H1 (cell line): ENCODE data around the gene GPX6. TPM values are rescaled to one million over a fixed set of nuclear protein-coding genes. Genes with fewer than 3 reads are reported as not detected.

Source experiments
- ATF2 ChIP-seq: IDR thresholded peaks from 2 replicates; pipeline ENCODE4 v1.6.1; 2012; ENCODE audit warnings: low read length, inconsistent platforms
- ATF3 ChIP-seq: IDR thresholded peaks from 2 replicates; pipeline ENCODE4 v1.6.1; 2011; ENCODE audit warnings: low read depth, mild to moderate bottlenecking, low read length; ENCODE audit not compliant: insufficient read depth
- CBX5 ChIP-seq: fragments of 300-800, 300-1000 bp; sonication (generic); IDR thresholded peaks from 2 replicates; pipeline ENCODE4 v1.7.1; 2016; ENCODE audit warnings: antibody characterized with exemption, low read length, low read depth
- CREB1 ChIP-seq: IDR thresholded peaks from 2 replicates; pipeline ENCODE4 v1.6.1; 2012; ENCODE audit warnings: inconsistent platforms
- E2F6 ChIP-seq: IDR thresholded peaks from 2 replicates; pipeline ENCODE4 v1.6.1; 2012; ENCODE audit warnings: inconsistent platforms
- EP300 ChIP-seq, 2 experiments: IDR thresholded peaks; 1 replicate in 1 of 2; 2 replicates in 1 of 2; pipeline ENCODE4 v1.6.1; 2011 to 2012; ENCODE audit warnings: low read depth in 2 of 2, low read length in 2 of 2, mild to moderate bottlenecking in 2 of 2, borderline replicate concordance in 1 of 2, inconsistent platforms in 1 of 2, moderate library complexity in 1 of 2
- EZH2 ChIP-seq: fragments of 200-600 bp; sonication (generic); IDR thresholded peaks from 2 replicates; pipeline ENCODE4 v1.7.1; 2012; ENCODE audit warnings: low read depth, mild to moderate bottlenecking, moderate library complexity, low read length, inconsistent platforms; ENCODE audit not compliant: severe bottlenecking
- FOSL1 ChIP-seq: IDR thresholded peaks from 2 replicates; pipeline ENCODE4 v1.6.1; 2011; ENCODE audit warnings: mild to moderate bottlenecking, low read depth, low read length, moderate library complexity; ENCODE audit not compliant: insufficient read depth
- HDAC2 ChIP-seq, 2 experiments: fragments of 300-600 bp in 1 of 2; sonication (generic) in 1 of 2; IDR thresholded peaks; 2 replicates each; pipeline ENCODE4 v1.6.1; 2011 to 2012; ENCODE audit warnings: low read depth in 2 of 2, low read length in 2 of 2, mild to moderate bottlenecking in 2 of 2, moderate library complexity in 2 of 2, borderline replicate concordance in 1 of 2, inconsistent platforms in 1 of 2
- MAX ChIP-seq: IDR thresholded peaks from 2 replicates; pipeline ENCODE4 v1.6.1; 2012; ENCODE audit warnings: inconsistent platforms
- NRF1 ChIP-seq: IDR thresholded peaks from 2 replicates; pipeline ENCODE4 v1.6.1; 2011; ENCODE audit warnings: mild to moderate bottlenecking, low read depth, low read length, improper control_type of control experiment
- POLR2AphosphoS5 ChIP-seq: IDR thresholded peaks from 2 replicates; pipeline ENCODE4 v1.6.1; 2011; ENCODE audit warnings: low read depth, low read length
- RAD21 ChIP-seq, 2 experiments: IDR thresholded peaks in 1 of 2; conservative IDR thresholded peaks in 1 of 2; 2 replicates each; pipeline ENCODE4 v1.6.1; 2011; ENCODE audit warnings: low read depth in 2 of 2, low read length in 2 of 2, improper control_type of control experiment in 1 of 2, inconsistent platforms in 1 of 2, mild to moderate bottlenecking in 1 of 2, moderate library complexity in 1 of 2
- RBBP5 ChIP-seq: IDR thresholded peaks from 2 replicates; pipeline ENCODE4 v1.7.1; 2012; ENCODE audit warnings: low read depth, mild to moderate bottlenecking, inconsistent platforms, low read length, moderate library complexity, borderline replicate concordance
- SIRT6 ChIP-seq: IDR thresholded peaks from one replicate; pipeline ENCODE4 v1.7.1; 2012; ENCODE audit warnings: low read length, inconsistent platforms
- SP1 ChIP-seq: IDR thresholded peaks from 2 replicates; pipeline ENCODE4 v1.6.1; 2011; ENCODE audit warnings: low read depth, low read length
- SRF ChIP-seq: IDR thresholded peaks from 2 replicates; pipeline ENCODE4 v1.6.1; 2011; ENCODE audit warnings: mild to moderate bottlenecking, low read depth, low read length, moderate library complexity
- SUZ12 ChIP-seq: fragments of 200-600 bp; sonication (generic); IDR thresholded peaks from 2 replicates; pipeline ENCODE4 v1.6.1; 2012; ENCODE audit warnings: mild to moderate bottlenecking, inconsistent platforms, low read length, moderate library complexity, mixed read lengths
- TBP ChIP-seq: IDR thresholded peaks from 2 replicates; pipeline ENCODE4 v1.6.1; 2011; ENCODE audit warnings: low read depth, low read length, improper control_type of control experiment
- polyA plus RNA-seq, 7 experiments: library from polyadenylated mRNA; depleted of rRNA in 3 of 7; stranded (reverse) in 5 of 7; unstranded in 2 of 7; fragments of >200 nt in 5 of 7; fragments of 200-250 nt in 2 of 7; gene quantifications; 1 replicate in 5 of 7; 2 replicates in 1 of 7; 4 replicates in 1 of 7; pipeline versions ENCODE4 v1.2.1 to v1.2.3, GENCODE V29; 2011 to 2013; ENCODE audit warnings: missing spikeins in 2 of 7, mixed read lengths in 2 of 7
- total RNA-seq: library from RNA; stranded (reverse); fragmentation: NEBNext Ultra II Directional; extraction: Animal tissue kit (Norgen Biotek cat#: 25700); gene quantifications from 2 replicates; pipeline ENCODE4 v1.2.1, GENCODE V29; 2021

The GPX6 gene
- total and polyA plus RNA-seq, 2 of the 8 experiments (the other 6 are each of a cell fraction or from before 2014, with no cell fraction given) = not detected

GRCh38 chr6:28542440-28543296, 27.1 kb upstream of the GPX6 start (continued):
- TF ChIP-seq FOSL1 (no peak), EZH2 (no peak), CBX5 (no peak), SUZ12 (no peak), NRF1 (peak; percentile 27; the same call in 1 of the 2 replicates), CREB1 (no peak; the same call in 1 of the 2 replicates), ATF3 (no peak), EP300 (IDR thresholded peaks at IDR 0.05; ENCODE audit: borderline replicate concordance in 1 of 2, low read depth in 2 of 2, low read length in 2 of 2) (peak in 1 of 2 experiments; percentile 26; a peak in 1 of 3 replicates), RAD21 (IDR thresholded peaks at IDR 0.05 in 1 of 2, conservative IDR thresholded peaks at IDR 0.05 in 1 of 2; ENCODE audit: low read depth in 2 of 2, low read length in 2 of 2) (peak; percentile 58 to 68), POLR2AphosphoS5 (no peak), E2F6 (no peak), RBBP5 (no peak), ATF2 (no peak; the same call in 1 of the 2 replicates), HDAC2 (IDR thresholded peaks at IDR 0.05; ENCODE audit: borderline replicate concordance in 1 of 2, low read depth in 2 of 2, low read length in 2 of 2) (peak; percentile 52 to 93; a peak in 2 of 4 replicates), TBP (peak; percentile 99), SRF (0 out of 2 replicates have a peak, but pooled peaks have one; percentile 19), SIRT6 (no peak), MAX (peak; percentile 23; the same call in 1 of the 2 replicates), SP1 (peak; percentile 35; the same call in 1 of the 2 replicates)
